Activated CD8-positive, alpha-beta memory T cell treated with anti-CD3 and anti-CD28 coated beads for 48 hours (primary cell): Measurements from ENCODE around the gene EIF5.

Source experiments
- DNase-seq, 3 experiments: peaks; one replicate each; pipeline ENCODE4 v3.0.0-alpha.2; 2020; ENCODE audit warnings: low read depth in 2 of 3, low spot score in 2 of 3

Gene EIF5

DNA sequence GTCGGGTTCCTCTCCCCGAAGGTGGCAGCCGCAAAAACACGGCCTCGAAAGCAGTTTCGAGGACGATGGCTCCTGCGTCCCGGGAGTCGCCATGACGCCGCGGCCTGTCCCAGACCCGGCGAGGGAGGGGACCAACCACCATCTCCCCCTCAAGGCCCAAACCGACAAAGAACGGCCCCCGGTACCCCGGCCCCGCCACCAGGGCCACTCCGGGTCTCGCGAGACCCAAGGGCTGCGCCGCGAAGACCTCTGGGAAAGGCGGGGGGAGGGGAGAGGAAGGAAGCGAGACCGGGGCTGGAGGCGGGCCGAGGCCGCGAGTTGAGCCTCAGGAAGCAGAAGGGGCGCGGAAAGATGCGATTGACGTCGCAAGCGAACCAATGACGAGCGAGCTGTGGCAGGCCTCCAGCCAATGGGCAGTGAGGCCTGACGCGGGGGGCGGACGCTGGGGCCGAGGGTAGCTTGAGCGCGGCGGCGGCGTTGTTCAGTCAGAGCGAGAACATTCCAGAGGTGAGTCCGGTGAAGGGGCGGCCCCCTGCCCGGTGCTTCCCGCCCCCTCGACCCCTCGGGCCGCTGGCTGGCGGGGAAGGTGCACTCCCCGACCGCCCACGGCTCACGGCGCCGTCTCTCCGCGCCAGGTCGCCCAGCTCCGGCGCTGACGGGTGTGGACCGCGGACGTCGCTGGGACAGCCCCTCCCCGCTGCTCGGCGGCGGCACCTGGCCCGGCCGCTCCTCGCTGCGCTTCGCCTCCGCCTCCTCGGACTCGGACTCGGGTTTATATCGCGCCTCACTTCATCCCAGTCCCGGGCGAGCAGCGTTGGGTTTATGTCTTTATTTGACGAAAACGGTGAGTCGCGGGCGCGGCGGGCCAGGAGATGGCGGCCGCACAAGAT is at the start of gene EIF5:
Gene EIF5 (plus strand): TSS at position 484 of the 890 bp plus-strand sequence. CDS start 1,624 bp downstream, outside the sequence.
- peak; percentile 91 to 97 (median 95) for DNase-seq

DNA sequence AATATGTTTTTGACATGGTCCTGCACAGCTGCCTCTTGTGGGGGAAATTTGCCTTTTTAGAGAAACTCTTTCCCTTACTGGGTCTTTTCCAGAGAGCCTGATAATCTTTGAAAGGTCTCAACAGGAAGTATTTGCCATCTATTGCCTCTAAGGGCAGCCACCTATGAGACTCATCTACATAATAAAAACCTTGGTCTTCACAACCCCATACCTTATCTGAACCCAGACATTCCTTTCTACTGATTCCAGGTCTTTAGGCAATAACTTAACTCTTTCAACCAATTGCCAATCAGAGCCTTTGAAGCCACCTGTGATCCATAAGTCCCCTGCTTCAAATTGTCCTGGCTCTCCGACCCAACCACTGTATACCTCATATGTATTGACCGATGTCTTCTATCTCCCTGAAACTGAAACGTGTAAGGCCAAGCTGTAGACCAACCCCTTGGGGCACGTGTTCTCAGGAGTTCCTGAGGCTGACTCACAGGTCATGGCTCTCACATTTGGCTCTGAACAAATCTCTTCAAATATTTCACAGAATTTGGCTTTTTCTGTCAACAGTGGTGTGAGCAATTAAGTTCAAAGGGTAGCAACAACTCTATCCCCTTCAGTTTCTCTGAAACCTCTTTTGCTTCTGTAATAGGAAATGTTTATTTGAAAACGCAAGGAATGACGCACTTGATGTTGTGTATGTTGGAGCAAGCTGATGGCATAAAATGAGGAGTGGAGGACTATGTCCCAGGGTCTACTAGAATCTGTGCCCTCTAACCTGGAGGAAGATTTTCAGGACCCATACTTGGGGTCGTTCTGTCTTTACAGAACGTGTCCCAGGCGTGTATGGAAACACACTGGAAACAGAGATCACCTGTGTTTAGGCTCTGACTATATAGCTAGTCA is 49.2 kb upstream of the EIF5 start:
- DNase-seq: no peak

DNA sequence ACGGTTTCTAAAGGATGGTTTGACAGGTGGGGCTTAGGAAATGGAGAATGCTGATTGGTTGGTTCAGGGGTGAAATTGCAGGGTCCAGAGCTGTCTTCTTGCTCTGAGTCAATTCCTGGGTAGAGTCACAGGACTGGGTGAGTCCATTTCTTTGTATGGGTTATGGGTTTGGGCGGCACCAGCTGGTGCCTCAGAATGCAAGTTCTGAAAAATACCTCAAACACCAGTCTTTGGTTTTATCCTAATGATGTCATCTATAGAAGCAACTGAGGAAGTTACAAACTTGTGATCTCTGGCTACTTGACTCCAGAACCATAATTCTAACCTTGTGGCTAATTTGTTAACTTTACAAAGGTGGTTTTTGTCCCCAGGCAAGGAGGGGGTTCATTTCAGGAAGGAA is 47.6 kb upstream of the EIF5 start:
- no peak for DNase-seq

DNA sequence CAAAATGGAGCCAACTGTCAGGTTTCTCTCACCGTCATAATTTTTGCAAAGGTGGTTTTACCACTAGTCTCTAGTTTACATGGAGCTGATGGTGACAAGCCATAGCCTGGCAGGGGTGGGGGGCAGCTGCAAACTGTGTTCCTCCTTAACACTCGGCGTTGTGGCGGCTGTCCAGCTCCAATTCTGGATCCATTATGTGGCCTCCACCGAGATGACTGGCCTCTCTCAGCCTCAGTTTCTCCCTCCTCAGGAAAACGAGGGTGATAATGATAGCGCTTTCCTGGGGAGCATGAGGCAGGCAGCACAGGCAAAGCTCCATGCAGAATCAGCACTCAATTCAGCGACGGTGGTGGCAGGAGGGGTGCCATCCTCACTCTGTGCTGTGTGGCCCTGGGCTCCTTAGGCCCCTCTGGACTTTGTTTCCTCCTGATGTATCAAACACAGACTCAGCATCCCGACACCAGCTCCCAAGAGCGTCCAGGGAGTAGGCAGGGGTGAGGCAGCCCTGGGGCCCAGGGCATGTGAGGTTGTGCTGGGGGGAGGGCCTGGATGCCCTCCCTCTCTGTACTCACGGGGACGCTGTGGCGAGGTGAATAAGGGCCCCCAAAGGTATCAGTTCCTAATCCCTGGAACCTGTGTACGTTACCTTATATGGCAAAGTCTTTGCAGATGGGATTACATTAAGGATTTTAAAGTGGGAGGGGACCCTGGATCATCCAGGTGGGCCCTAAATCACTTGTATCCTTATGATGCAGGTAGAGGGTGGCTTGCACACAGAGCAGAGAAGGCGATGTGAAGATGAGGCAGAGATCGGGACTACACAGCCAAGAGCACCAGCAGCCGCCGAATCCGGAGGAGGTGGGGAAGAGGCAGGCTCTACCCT is 46.8 kb upstream of the EIF5 start:
- DNase-seq: no peak

DNA sequence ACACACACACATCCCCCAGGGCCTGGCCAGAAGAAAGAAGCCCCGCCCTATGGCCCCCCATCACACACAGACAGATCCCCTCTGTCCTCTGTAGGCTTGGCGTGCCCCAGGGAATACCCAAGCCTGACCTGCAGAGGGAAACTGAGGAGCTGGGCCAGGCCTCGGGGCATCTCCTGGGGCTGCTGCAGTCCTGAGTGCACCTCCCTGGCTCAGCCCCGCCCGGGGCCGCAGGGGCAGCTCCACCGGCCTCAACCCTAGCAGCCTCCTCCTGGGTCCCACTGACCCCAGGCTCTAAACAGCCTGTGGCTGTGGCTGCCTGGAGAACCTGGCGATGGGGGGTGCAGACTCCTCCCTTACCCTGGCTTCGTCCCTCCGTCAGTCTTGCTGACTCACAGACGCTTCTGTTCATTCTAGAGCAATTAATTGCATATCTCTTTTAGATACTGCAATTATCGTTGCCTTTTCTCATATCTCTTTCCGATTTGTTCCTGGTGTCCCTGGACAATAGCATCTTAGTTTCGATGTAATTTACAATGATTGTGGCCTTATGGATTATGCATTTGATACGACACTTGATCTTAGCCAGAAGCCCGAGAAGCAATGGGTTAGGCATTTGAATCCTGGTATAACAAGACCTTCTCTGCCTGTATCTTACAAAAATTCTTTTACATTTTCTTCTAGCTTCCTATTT is 45.8 kb upstream of the EIF5 start:
- DNase-seq: no peak

DNA sequence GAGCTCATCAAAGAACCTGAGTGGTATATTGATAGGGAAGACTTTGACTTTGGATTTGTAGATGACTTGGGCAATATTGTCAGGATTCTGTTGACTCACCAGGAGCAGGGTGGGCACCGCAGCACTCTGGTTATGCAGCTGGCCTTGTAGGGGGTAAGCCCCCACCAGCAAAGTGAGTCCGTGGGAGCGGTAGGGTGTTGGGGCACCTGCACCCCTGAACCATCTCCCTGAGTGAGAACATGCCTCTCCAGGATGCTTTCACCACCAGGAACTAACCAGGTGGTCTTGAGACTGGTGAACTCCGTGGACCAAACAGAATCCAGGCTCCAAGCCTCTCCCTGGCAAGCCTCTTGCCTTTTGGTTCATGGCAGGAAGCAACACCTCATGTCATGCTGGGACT is 44.0 kb upstream of the EIF5 start:
- DNase-seq: no peak

DNA sequence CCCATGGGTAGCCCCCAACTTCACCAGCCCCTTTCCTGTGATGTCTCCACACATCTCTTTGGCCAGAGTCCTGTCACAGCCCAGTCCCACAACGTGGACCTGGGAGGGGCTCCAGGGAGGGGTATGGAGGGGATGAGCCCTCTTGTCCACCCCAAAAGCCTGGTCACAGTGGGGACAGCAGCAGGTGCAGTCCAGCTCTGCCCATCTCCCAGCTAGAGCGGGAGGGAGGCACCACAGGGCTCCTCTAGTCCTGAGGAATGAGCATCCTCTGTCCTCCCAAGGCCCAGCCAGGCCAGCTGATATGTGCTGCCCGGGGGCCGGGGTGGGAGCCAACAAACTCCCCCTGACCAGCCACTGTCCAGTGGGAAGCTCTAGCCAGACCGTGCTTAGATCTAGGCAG is 43.5 kb upstream of the EIF5 start:
- DNase-seq: no peak

DNA sequence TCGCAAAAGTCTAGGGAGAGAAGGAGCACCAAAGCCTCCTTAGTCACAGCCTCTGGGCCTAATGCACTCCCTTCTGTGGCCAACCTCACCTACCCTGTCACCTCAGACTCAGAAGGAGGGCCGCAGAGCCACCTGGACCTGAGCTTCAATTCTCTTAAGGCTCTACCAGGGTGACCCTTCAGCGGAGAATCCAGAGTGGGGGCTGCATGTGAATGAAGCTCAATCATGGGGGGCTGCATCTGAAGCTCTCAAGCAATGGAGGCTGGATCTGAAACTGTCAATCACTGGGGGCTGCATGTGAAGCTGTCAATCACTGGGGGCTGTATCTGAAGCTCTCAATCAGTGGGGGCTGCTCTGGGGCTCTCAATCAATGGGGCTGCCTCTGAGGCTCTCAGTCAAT is 43.1 kb upstream of the EIF5 start:
- DNase-seq: no peak

DNA sequence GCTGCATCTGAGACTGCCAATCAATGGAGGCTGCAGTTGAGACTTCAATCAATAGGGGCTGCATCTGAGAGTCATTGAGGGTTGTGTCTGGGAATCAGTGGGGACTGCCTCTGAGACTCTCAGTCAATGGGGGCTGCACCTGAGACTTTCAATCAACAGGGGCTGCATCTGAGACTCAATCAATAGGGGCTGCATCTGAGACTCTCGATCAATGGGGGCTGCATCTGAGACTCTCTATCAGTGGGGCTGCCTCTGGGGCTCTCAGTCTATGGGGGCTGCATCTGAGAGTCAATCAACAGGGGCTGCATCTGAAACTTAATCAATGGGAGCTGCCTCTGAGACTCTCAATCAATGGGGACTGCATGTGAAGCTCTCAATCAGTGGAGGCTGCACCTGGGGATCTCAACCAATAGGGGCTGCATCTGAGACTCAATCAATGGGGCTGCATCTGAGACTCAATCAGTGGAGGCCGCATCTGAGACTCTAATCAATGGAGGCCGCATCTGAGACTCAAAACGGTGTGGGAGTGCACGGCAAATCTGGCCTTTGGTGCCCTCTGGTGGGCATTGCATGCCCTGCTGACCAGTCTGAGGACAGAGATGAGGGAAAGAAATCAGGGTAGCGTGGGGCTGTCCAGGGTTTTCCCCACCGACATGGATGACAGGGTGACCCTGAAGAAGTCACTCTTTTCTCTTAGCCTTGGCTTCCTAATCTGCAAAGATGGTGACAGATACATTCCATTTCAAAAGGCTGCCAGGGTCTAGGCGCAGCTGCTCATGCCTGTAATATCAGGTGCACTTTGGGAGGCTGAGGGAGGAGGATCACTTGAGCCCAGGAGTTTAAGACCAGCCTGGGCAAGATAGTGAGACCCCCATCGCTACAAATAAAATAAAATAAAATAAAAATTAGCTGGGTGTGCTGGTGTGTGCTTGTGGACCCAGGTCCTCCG is 41.3 kb upstream of the EIF5 start:
- DNase-seq: peak; percentile 37 to 60 (median 50)

DNA sequence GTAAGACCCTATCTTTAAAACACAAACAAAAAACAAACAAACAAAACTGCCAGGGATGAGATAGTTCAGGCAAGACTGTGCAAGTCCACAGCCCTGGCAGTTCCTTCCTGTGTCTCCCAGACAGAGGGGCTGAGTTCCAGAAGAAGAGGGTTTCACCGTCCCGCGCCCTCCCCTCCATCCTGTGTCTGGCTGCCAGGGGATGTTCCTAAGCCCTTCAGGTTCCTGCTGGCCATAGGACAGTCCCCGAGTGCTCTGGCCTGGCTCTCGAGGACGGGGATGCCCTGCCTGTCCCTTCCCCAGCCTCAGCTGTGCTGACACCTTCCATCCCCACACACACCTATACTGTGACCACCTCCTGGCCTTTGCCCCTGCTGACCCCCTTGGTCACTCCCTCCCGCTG is 40.6 kb upstream of the EIF5 start:
- no peak for DNase-seq

DNA sequence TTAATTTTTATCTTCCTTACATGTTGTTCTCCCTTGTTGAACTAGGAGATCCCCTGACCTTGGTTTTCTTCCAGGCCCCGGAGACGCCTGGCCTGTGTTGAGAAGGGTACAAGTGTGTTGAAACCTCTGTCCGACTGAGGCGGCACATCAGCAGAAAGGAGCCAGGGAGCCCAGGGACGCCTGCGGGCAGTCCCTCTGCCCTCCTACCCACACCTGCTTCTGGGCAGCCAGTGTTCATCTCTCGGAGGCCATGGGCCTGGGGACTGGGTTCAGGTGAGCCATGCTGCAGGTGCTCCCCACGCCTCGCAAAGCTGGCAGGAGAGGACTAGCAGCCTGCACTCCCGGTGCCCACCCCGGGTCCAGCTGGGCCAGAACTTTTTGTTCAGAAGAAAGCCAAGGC is 39.9 kb upstream of the EIF5 start:
- DNase-seq: no peak

DNA sequence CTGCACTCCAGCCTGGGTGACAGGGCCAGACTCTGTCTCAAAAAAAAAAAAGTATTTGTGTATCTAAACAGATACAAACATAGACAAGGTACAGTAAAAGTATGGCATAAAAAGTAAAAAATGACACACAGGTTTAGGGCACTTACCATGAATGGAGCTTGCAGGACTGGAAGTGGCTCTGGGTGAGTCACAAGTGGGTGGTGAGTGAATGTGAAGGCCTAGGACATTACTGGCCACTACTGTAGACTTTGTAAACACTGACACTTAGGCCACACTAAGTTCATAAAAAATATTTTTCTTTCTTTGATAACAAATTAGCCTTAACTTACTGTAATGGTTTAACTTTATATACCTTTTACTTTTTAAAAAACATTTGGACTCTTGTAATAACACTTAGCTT is 38.0 kb upstream of the EIF5 start:
- no peak for DNase-seq

DNA sequence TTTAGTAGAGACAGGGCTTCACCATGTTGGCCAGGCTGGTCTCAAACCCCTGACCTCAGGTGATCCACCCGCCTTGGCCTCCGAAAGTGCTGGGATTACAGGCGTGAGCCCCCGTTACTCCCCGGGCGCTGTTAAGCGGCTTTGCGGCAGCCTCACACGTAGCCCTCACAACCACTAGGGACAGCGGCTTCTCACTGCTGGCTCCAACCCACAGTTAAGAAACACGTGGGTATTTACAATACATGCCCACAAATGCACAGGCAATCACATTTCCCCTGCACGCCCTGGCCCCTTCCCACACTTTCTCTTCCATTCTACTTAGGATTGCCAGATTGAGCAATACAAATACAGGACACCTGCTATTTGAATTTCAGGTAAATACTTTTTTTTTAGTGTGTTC is 37.0 kb upstream of the EIF5 start:
- DNase-seq: no peak

DNA sequence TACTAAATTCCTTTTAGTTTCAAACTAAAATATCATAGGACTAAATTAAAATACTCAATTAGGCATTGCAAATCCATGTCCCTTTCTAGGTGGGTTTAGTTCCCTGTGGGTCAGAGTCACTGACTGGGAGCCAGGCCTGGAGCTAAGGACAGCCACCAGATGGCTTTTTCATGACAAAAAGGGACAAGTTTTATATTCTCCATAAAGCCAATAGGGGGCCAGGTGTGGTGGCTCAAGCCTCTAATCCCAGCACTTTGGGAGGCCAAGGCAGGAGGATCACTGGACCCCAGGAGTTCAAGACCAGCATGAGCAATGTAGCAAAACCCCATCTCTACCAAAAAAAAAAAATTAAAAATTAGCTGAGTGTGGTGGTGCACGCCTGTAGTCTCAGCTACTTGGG is 35.4 kb upstream of the EIF5 start:
- no peak for DNase-seq

DNA sequence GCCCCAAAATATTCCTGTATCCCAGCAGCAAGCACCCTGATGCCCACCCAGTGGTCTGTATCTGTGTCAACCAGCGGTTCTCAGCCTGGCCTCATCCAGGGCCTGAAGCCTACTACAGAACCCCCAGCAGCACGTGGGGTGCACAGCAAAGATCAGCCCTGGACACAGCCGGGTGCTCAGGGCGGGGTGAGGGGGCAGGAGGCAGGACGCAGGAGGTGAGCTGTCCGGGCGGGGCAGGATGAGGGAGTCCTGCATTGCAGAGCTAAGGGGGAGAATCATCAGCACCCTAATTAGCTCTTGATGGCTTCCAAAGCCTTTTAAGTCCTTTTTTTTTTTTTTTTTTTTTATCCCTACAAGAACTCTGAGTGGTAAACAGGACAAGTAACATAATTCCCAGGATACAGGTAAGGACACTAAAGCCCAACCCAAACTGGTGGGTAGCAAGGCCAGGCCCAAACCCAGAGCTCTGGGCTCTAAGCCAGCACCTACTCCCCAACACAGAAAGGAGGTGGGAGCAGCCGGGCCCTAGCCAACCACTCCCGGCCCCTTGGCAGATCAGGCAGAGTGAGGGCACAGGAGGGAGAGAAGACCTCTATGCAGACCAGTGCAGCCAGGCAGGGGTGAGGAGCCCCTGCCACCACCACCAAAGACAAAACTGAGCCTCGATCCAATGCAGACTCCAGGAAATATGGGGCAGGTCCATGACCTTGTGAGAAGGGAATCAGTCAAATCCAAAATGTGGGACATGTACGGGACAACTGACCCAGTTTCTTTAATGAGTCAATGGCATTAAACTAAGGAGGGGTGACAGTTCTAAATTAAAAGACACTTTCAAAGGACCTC is 32.3 kb upstream of the EIF5 start:
- DNase-seq: no peak

DNA sequence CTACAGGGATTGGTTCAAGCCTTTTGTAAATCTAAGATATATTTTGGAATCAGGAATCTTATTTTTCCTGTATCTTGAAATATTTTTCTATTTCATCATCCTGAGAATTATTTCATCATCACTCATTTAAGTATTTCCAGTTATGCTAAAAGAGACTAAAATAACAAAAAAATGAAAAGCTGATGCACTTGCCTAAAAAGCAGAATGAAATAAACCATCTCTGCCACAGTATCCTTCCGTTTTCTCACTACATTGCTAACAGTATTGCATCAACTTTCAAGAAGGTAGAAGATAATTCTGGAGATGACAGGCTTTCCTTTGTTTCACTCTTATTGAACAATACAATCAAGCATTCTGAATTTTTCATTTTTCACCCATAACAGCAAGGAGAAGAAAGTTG is 31.1 kb upstream of the EIF5 start:
- DNase-seq: no peak

DNA sequence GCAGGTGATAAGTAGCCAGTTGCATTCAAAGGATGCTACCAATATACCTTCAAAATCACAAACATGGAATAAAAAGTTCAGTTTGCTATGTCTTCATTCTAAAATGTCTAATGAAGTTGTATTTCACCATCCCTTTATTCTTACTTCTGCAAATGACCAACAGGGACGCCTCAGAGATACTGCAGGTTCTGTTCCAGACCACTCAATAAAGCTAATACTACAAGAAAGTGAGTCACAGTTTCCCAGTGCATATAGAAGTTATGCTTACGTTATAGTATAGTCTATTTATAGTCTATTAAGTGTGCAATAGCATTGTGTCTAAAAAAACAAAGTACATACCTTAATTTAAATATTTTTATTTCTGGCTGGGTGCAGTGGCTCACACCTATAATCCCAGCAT is 29.3 kb upstream of the EIF5 start:
- DNase-seq: no peak
